Eye (tissue), 1 donor: Measurements from ENCODE around the gene TMSB15A.
"Not testable (repeated sequence)": the region's sequence is repeated elsewhere in the genome, so short reads cannot be mapped to it uniquely, and the experiment has no call there.

Experiments used
- DNase-seq: peaks from one replicate; pipeline ENCODE4 v3.0.0-alpha.2; 2015

The TMSB15A gene

DNA sequence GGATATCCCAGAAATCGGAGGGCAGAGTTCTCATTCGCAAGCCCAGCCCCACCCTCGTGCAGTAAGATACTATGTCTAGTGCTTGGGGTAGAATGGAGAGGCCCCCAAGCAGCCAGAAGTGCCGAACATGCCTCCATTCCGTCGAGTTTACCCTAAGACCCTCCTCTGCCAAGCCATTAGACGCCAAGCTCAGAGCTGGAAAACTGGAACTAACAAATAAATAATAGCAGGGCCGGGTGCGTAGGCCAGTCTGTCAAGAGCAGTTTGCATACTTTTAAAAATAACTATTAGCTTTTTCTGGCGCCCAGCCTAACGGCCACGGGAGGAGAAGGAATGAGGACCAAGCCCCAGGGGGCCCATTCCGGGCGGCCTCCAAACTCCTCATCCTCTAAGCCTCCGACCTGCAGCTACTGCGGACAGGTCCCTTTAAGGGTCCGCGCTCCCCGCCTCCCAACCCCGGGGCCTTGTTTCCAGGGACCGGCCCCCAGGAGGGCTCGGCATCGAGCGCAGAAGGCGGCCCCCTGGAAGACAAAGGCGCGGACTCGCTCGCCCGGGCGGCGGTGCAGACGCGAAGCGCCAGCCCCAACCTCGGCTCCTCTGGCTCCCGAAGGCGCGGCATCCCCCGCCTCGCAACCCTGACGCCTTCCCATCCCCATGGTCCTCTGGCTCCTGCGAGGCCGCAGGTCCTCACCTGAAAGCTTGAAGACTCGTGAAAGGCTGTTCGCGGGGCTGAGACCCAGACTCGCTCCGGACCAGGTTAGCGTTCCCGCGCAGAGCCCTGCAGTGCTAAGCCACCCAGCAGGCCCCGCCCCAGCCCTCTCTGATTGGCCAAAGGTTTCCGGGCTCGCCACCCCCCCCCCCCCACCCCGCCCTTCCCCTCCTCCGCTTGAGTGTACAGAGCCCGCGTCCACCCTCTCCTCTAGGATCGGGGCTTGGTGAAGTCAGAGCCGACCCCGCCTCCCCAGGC lies at the start of gene TMSB15A:
Gene TMSB15A (minus strand): TSS at position 765 of the 967 bp plus-strand sequence.
- DNase-seq = peak; percentile 91

DNA sequence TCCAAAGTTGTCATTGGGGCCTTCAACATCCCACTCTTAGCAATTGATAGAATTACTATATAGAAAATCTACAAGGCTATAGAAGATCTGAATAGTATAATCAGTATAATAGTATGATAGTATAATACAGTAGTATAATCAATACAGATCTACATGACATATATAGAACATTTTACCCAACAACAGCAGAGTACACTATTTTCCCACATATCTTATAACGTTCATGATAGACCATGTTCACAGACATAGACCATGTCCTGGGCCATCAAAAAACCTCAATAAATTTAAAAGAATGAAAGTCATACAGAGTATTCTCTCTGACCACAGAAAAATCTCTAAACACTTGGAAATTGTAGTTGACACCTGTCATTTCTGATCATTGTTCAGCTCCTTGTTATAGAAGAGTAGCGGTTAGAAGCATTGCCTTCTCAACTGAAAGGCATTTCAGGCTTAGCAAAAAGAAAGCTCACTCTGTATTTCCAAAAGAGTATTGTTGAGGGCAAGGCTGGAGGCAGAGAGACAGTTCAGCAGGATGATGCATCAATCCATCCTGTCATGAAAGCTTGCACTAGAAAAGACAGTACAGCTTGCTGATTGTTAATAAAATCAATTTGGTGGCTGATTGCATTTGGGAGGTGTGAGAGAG lies 44.0 kb upstream of the TMSB15A start:
- peak; percentile 36 for DNase-seq

DNA sequence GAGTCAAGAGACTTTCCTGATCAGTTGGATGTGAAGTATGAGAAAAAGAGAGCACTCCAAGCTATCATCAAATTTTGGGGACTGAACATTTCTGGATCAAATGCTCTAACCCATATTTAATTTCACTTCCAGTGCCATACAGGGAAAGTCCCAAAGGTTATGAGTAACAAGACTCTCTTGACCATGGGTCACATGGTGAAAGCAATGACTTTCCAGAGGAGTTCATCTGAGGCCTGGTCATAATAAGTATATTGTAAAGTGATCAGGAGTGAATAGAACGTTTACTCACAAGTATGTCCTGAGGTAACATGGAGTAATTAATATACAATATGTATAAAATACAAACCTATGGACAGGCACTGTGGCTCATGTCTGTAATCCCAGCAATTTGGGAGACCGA lies 42.1 kb upstream of the TMSB15A start:
- DNase-seq = peak; percentile 1

DNA sequence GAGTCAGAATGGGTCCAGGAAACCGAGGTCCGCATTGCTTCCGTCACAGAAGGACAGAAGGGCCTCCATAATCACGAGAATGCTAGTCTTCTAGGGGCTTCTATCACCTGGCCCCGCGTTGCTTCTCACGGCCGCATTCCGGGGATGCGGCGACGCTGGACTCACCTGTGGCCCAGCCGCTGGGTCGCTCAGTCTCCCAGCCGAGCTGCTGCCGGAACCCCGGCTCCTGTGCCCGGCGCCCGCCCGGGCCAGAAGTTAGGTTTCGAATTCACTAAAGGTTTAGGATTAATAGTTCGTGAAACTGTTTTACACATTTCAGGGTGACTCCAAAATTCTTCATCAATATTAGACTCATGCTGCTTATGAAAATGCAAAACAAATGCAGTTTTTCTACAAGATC lies 31.7 kb upstream of the TMSB15A start:
- no peak for DNase-seq

DNA sequence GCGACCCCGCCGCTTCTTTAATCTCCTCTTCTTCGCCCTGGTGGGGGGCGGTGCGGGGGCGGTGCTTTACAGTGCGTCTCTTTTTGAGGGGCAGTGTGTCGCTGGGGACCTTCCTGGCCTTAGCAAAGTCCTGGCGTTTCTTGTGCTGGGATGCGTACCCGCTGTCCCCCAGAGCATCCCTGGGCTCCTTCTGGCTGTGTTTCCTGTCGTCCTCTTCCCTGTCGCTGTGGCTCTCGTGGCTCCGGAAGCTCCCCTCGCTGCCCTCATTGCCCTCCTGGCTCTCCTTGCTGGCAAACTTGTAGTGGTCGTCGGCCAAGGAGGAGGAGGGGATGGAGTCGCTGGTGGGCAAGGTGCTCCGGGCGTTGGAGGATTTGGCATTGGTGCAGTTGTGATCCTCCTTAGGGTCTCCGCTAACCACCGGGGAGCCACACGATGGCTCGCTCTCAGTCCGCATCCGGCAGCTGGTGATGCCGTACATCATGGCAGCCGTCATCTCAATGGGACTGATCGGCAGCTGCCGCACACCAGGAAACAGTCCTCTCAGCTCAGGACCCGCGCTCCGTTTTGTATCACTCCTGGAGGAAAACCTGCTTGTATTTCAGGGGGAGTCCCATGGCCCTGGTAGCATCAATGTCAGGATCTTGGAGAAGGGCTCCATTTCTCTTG lies 30.4 kb upstream of the TMSB15A start:
- peak; percentile 12 for DNase-seq

DNA sequence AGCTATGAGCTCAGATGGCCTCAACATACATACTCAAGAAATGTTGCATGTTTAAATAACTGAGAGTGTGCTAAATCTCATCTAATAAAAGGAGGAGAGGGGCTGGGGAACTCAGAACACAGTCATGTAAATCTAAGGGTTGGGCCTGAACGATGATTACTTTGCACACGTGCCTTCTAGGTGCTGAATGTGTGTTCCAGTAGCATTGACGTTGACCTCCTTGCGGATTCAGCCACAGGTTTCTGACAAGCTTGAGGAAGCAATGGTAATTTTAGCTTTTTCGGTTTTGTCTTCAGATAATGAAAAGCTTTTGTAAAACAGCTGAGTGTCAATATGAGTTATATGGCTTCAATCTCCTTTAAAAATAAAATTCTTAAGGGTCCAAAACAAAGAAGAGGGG lies 29.6 kb upstream of the TMSB15A start:
- DNase-seq = not testable (repeated sequence)

DNA sequence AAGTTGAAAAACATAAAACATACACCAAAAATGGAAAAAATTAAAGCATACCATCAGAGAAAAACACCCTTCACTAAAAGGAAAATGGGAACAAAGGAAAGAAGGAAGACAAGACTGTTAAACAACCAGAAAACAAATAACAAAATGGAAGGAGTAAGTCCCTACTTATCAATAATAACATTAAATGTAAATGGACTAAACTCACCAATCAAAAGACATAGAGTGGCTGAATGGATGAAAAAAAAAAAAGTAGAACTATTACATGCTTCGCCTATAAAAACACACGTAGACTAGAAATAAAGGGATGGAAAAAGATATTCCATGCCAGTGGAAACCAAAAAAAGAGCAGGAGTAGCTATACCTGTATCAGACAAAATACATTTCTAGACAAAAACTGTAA lies 19.4 kb upstream of the TMSB15A start:
- no peak for DNase-seq

DNA sequence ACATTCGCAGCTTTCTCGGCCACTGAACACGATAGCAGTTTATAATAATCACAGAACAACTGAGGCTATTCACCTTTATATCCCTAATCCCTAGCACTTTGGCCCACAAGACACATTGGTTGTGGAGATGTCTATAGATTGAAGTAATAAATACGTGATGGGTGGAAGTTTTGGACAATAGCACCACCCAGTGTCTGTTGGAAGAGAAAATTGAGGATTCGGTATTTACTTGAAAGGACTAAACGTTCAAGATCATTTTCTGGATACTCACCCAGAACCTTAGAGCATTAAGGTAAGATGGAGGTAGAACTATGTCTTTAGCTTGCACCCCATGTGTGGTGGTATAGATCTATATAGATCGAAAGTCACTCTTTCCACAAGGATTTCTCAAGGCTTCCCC lies 787 bp upstream of the TMSB15A start:
- DNase-seq = peak; percentile 60

DNA sequence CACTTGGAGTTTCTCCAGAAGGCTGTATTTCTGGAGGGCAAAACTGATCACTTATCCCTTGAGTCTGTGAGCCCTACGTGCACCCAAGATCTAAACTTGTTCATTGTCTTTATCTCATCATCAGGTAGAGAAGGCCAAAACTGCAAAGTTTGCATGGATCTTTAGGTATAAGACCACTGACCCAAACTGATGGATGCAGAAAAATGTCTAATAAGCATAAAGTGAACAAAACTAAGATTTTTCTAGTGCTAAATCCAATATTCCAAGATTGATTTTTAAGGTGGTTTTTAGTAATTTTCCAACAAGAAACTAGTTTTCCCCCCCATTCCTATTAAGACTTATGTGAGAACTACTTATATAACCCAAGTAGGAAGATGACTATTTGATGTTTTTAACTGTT lies 2.0 kb downstream of the TMSB15A start:
- DNase-seq = no peak

DNA sequence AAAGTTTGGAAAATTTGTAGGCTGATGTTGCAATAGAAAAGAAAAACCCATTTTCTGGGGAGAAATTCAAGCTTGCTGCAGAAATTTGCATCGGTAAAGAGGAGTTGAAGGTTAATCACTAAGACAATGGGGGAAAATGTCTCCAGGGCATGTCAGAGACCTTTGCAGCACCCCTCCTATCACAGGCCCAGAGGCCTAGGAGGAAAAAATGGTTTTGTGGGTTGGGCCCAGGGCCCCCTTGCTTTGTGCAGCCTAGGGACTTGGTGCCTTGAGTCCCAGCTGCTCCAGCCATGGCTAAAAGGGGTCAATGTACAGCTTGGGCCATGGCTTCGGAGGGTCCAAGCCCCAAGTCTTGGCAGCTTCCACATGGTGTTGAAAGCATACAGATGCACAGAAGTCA lies 17.8 kb downstream of the TMSB15A start:
- DNase-seq = no peak

DNA sequence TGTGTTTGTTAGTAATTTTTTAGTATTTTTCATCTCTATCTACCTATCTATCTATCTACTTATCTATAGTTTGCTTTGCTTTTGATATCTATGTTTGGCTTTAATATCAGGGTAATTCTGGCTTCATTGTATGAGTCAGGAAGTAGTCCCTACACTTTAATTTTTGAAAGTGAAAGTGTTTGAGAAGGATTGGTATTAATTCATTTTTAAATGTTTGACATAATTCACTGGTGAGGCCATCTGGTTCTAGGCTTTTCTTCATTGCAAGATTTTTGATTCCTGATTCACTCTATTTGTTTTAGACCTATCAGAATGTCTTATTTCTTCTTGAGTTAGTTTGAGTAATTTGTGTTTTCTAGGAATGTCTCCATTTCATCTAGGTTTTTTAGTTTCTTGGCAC lies 24.8 kb downstream of the TMSB15A start:
- DNase-seq = no peak

DNA sequence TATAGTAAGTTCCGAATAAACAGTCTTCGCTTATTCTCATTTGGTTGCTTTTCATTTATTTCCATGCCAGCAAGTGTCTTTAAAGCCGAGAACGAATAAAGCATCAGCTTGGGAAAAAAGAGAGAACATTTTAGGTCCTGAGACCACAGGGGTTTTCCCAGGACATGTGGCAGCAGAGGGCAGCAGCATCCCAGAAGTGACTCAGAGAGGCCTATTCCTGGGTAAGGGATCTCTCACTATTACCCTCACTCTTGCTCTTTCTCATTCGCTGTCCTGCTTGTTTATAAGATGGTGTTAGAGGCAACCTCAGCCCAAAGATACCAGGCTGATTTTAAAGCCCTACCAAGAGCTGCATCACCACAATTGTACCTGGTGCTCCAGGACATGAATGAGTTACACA lies 37.8 kb downstream of the TMSB15A start:
- DNase-seq = not testable (repeated sequence)

DNA sequence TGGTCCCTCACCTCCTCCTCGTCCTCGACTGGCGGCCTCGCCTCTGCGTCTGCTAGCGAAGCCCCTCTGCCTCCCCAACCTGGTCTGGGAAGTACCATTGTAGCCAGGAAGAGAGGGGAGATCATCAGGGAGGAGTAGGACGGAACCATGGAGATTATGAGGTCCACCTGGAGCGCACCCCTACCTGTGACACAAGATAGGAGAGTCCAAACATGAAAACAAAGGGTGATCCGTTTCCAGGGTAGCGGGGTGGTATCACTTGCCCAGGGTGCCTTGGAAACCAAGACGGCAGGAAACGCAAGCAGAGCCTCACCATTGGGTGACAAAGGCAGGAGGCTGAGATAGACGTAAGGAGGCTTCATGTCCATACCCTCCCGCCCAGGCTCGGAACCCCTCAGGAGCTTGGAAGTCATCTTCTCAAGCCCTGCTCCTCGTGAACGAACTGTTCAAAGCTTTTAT lies 44.7 kb downstream of the TMSB15A start, which contains the start of gene TCP11X2:
Gene TCP11X2 (minus strand): TSS at position 51 of the 459 bp plus-strand sequence.
- not testable (repeated sequence) for DNase-seq

DNA sequence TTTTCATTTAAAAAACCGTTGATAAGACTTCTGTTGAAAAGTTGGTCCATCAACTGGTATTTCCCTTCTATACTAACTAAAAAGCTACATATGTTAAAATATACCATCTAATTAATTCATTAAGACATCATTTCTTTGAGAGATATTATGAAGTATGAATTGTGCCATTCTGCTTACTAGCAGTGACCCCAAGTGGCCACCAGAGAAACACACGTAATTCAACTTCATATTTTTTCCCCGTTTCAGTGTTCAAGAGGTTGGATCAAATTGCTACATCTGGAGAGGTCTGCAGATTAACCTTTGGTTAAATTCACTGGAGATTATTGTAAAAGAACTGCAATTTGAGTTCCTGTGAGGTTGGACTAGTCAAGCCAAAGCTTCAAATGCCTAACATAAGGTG lies 46.3 kb downstream of the TMSB15A start:
- not testable (repeated sequence) for DNase-seq
